Adrenal gland (tissue), 5 donors: ENCODE results near the gene MGAM2.

Source experiments
- POLR2A ChIP-seq, 2 donors: fragments of 450-650 bp; IDR thresholded peaks; one replicate each; pipeline ENCODE4 v1.6.1; 2017; ENCODE audit warnings: antibody characterized with exemption in 2 of 2, mild to moderate bottlenecking in 2 of 2, moderate library complexity in 1 of 2
- TF ChIP-seq, protein P1 (sequence below), 6 experiments: fragments of 450-650 bp in 4 of 6; fragments of 200-600 bp in 2 of 6; sonication (generic) in 1 of 6; IDR thresholded peaks; 1 replicate in 5 of 6; 2 replicates in 1 of 6; pipeline versions ENCODE4 v1.5.1 to v1.8.0; 2016 to 2021; ENCODE audit warnings: antibody characterized with exemption in 6 of 6, mild to moderate bottlenecking in 2 of 6, moderate library complexity in 1 of 6
- donor health status: DM: no; HTN: no; CAD: no.

DNA sequence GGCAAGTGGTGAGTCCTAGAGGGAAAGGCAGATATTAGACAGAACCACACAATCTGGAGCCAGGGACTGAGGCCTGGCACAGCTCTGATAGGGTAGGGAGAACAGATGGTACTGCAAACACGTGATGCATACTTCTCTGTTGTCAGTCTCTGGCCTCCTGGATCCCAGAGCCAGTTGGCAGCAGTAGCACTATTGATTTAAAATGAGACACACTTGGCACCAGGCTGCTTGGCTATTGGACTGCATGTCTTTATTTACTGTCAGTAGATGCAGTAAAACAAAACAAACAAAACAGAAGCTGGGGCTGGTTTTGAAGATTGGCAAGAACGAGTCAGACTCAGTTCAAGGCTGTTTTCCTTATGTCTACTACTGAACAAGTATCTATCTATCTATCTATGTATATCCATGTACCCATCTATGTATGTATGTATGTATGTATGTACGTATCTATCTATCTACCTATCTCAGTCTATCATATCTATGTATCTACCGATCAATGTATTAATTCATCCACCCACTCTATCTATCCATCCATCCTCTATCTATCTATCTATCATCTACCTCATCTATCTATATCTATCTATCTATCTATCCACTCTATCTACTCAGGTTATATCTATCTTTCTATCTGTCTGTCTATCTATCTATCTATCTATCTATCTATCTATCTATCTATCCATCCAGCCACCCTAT, 23.4 kb upstream of the MGAM2 start:
- TF ChIP-seq, protein P1, sequence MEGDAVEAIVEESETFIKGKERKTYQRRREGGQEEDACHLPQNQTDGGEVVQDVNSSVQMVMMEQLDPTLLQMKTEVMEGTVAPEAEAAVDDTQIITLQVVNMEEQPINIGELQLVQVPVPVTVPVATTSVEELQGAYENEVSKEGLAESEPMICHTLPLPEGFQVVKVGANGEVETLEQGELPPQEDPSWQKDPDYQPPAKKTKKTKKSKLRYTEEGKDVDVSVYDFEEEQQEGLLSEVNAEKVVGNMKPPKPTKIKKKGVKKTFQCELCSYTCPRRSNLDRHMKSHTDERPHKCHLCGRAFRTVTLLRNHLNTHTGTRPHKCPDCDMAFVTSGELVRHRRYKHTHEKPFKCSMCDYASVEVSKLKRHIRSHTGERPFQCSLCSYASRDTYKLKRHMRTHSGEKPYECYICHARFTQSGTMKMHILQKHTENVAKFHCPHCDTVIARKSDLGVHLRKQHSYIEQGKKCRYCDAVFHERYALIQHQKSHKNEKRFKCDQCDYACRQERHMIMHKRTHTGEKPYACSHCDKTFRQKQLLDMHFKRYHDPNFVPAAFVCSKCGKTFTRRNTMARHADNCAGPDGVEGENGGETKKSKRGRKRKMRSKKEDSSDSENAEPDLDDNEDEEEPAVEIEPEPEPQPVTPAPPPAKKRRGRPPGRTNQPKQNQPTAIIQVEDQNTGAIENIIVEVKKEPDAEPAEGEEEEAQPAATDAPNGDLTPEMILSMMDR (IDR thresholded peaks at IDR 0.05) = no peak
- no peak for TF ChIP-seq POLR2A (IDR thresholded peaks at IDR 0.05)
